ENCODE results near the gene CLMN.

CLMN gene

GRCh38 chr14:95340201-95340697 lies 20.5 kb upstream of the CLMN start:
- no peak for DNase-seq

DNA sequence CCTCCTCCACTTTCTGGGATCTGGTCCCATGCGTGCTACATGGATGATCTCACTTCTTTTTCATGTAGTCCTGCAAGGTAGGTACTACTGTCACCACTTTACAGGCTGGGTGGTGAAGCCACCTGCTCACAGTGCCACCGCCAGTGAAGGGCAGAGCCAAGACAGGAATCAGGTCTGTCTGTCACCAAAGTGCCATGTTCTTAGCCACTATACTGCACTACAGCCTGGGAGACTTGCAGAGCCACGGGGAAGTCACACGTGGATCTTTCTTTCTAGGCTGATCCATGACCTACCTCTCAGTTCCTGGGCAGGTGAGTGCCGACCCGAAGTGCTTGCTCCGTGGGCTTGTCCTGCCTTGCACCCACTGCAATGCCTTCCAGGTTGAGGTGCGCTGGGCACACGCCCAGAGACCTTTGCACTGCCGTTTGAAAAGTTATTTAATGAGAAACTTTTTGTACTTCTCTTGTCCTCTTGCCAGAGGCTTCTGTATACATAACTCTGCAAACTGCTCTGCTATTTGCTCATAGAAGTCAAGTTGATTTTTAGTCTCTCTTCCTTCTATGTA lies 19.7 kb upstream of the CLMN start:
- DNase-seq, result no peak

DNA sequence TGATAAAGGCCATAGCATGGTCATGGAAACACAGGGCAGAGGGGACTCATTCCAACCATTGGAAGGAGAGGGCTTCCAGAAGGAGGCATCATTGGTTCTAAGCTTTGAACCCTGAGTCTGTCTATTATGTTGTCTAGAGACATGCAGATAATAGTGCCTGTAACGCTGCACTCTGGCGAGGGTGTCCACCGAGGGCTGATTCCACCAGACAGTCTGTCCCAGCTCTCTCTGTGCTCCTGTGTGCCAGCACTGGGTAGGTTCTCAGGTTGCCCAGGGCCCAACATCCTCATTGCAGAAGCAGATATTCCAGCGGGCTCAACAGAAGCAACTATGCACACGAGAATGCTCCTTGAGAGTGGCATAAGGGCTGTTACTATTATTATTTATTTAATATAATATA lies 18.7 kb upstream of the CLMN start:
- no peak for DNase-seq

DNA sequence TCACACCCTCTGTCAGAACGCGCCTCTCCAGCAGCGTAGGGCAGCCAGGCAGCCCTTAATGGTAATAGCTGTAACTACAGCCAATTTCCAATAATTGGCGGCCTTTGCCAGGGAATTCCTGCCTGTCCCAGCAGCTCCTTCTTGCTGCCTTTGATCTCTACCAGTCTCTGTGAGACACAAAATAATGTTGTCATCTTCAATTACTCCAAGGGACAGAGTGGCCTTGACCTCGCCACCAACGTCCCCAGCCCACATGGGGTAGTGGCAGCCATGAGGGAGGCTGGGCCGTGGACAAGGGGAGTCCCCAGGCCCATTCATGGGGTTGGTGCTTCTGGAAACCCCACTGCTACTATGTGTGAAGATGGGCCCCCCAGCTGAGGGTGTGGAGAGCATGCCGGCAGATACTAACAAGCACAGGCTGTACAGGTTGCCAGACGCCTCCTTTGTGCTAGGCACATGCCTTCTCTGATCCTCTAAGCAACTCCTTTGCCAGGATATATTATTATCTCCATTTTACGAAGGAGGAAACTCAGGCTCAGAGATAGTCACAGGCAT lies 17.4 kb upstream of the CLMN start:
- DNase-seq, result no peak

- no peak for DNase-seq
Measured at GRCh38 chr14:95336192-95336760, 16.6 kb upstream of the CLMN start.

- no peak for DNase-seq
Measured at GRCh38 chr14:95335071-95335470, 15.4 kb upstream of the CLMN start.

DNA sequence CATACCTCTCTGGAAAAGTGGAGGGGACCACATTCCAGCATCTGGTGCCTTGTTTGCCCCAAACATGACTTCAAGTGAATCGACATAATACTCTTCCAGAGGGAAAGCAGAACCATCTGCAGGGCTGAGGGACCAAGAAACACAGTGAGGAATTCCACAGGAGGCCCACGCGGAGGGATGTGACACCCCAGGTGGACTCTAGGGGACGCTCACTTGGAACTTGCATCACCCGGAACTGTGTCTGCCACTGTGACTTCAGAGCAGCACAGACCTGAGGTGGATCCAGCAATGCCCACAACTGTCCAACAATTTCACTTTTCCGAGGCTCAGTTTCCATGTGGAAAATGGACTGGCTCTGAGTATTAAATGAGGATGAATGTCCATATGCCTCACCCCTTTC lies 14.3 kb upstream of the CLMN start:
- no peak for DNase-seq

DNA sequence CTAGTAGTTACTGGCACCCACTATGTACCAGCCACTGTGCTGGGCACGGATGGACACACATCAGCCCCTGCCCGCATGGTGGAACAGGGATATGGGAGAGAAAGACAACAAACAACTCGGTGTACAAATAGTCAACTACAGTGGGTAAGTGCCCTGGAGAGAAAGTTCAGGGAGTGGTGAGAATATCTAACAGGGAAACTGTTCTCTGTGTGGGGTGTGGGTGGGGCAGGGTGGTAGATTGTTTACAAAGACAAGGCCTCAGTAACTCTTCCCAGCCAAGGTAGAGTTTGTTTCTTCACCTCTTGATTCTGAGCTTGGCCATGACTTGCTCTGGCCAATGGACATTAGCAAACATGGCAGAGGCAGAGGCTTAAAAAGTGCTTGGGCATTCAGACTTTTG lies 12.9 kb upstream of the CLMN start:
- DNase-seq, result no peak

GRCh38 chr14:95331708-95332408 lies 12.2 kb upstream of the CLMN start:
- no peak for DNase-seq

DNA sequence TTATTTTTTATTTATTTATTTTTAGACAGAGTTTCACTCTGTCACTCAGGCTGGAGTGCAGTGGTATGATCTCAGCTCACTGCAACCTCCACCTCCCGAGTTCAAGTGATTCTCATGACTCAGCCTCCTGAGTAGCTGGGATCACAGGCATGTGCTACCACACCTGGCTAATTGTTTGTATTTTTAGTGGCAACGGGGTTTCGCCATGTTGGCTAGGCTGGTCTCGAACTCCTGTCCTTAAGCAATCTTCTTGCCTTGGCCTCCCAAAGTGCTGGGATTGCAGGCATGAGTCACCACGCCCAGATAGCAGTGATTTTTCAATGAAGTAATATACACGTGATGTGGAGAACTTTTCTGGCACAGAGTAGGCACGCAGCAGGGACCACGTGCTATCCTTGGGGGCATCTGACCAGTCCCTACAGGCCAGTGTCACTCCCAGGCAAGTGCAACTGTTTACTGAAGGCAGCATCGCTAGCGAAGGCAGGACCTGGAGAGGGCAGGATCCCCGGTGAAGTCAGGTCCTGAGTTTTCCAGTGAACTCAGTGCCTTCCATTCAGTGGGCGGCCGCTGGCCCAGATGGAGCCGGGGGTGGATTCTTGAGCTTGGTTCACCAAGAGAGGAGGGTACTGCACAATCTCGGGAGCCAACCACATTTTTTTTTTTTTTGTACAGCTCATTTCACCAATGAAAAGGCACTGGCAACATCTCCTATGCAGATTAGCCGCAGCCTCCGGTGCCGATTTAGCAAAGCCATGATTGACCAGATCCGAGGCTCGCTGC lies 11.1 kb upstream of the CLMN start:
- DNase-seq, result no peak

- no peak for DNase-seq
Measured at GRCh38 chr14:95329941-95330340, 10.2 kb upstream of the CLMN start.

DNA sequence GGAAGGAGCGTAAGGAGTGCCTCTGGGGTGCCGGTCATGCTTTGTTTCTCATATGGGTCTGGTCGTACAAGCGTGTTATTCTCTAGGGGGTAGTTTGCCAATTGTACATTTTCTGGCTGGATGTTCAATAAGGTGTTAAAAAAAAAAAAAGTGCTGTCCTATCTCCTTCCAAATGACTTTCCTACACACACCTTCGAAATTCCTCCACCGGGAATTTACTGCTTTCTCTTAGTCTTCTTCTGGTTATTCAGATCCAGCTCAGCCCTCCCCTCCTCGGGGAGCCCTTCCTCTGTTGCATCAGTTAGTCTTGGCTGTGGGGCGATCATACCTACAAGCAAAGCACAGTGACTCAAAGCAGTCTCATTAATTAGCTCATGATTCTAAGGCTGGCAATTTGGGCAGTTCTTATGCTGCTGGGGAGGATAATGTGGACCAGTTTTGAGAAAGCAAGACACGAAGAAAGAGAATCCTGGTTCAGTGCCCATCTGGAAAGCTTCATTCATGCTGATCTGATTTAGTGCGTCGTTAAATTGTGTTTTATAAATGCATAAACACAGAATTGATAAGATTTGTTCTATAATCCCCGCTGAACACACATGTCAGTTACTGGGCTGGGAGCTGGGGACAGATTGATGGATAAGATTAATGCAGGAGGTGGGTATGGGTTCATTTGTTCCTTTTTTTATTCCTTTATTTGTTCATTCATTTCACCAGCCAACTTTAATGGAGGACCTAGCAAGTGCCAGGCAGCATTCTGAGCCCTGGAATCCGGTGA lies 9.2 kb upstream of the CLMN start:
- DNase-seq, result no peak

DNA sequence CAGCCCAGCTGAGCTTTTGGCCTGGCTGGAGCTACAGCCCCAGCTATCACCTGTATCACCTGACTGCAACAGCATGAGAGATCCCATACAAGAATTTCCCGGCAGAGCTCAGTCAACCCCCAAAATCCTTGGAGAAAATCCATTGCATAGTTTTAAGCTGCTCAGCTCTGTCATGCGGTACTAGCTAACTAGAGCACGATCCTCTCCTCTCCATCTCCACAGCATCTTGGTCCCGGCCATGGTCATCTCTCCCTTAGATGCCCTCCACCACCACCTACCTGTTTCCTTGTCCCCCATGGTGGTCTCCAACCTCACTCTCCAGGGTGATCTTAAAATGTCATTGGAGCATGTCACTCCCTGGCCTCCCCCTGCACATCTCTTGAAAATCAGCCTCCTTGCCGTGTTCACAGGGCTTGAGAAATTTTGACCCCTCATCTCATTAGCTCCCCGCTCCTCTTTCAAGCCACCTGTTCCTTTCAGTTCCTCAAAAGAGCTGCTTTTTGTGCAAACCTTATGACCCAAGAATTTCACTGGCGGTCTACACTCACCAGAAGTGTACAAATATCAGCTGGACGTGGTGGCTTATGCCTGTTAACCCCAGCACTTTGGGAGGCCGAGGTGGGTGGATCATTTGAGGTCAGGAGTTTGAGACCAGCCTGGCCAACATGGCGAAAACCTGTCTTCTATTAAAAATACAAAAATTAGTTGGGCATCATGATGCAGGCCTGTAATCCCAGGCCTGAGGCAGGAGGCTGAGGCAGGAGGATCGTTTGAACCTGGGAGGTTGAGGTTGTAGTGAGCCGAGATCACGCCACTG lies 8.1 kb upstream of the CLMN start:
- no peak for DNase-seq

GRCh38 chr14:95326987-95327386 lies 7.3 kb upstream of the CLMN start:
- DNase-seq, result no peak

DNA sequence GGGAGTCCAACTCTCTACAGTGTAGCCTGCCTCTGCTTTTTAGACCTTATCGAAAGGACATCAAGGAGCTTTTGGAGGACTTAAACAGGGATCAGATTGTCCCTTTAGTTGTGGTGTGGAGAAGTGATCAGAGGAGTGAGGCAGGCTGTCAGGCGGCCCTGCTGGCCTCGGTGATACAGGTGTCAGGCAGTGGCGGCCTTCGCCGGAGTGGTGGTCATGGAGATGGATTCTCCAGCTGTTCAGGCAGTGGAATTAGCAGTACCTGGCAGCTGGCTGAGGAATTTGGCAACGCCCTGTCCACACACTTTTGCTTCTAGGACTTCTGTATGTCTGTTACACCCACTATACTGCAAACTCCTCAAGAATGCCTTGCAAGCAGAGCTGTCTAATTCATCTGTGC lies 4.2 kb upstream of the CLMN start:
- DNase-seq, result no peak

DNA sequence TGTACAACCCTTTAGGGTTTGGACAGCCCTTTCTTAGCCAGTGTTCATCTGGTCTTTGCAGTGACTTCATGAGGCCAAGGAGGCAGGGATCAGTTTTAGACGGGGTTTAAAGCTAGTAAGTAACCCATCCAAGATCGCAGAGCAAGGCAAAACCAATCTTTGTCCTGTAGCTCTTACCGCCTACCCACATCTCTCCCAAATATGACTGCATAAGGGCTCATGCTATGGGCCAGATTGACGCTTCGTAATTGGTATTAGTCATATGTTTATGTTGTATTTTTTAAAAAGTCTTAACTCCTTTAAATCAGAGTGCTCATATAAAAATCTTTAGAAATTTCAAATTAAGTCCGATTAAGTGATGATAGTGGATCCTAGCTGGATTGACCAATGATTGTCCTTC lies 3.7 kb upstream of the CLMN start:
- DNase-seq, result no peak

DNA sequence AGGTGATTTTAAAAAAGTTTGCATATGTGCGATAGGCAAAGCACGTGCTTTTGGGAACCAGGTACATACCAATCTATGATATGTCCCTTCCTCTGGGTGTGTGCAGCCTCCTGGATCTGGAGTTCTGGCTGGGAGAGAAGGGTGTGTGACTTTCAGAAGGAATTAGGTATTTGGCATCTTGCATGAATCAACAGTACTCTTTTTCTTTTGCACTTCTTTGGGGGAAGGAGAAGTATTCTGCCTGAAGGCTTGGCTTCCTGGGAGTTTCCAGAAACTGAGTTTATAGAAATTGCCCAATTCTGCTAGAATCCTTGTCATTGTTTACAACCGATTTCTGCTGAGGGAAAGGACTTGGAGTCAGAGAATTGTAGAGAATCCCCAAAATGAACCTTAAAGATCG lies 2.9 kb upstream of the CLMN start:
- DNase-seq, result no peak

DNA sequence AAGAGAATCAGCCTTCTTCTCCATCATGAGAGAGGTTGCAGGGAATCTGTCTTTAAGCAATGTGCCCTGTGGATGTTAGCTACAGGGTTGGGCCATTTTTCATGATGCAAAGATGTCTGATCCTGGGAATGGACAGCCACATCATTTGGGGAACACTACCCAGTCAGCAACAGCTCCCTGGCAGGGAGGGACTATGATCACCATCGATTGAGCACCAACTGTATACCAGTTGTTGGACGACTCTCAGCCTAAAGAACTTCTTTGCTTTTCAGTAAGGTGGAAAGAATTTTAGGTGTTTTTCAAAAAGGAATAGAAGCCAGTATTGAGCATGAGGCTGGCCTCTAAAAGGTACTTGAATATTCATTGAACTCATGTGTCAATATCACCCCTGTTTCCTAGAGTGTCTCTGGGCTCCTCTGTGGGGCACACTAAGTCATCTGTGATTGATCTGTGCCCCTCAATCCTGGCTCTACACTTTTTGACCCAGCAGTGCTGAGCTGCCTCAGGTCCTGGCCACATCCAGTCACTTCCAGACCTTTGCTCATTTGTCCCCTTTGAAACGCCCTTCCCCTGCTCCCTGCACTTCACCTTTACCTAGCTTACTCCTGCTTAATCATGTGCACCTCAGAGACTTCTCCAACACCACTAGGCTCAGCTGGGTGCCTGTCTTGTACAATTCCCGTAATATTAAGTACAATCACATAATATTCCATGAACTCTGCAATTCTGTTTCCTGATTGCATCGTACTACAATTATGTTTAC lies 2.2 kb upstream of the CLMN start:
- DNase-seq, result no peak

GRCh38 chr14:95320955-95321600 lies 1.4 kb upstream of the CLMN start:
- no peak for DNase-seq
